Activated CD4-positive, alpha-beta T cell treated with anti-CD3 and anti-CD28 coated beads, Interleukin-2, amount 50 U/mL, for 1 hour (primary cell): ENCODE measurements around the gene TMEM190.
A peak's percentile ranks its signal among the peaks of the same experiment; 100 is the strongest.
"Not testable (repeated sequence)": the region's sequence is repeated elsewhere in the genome, so short reads cannot be mapped to it uniquely, and the experiment has no call there.

Experiments used
- DNase-seq: peaks from one replicate; pipeline ENCODE4 v3.0.0-alpha.2; 2020

Gene TMEM190

GRCh38 chr19:55376241-55376933 is at the start of gene TMEM190:
TMEM190 (plus strand) TSS chr19:55376826; CDS start chr19:55376854, 28 bp downstream.
- DNase-seq, result no peak

GRCh38 chr19:55328774-55329318 is 47.8 kb upstream of the TMEM190 start:
- not testable (repeated sequence) for DNase-seq

GRCh38 chr19:55329791-55330190 is 46.8 kb upstream of the TMEM190 start:
- DNase-seq, result not testable (repeated sequence)

GRCh38 chr19:55333870-55334269 is 42.8 kb upstream of the TMEM190 start:
- no peak for DNase-seq

- DNase-seq, result no peak
Observed at GRCh38 chr19:55336101-55336500, 40.5 kb upstream of the TMEM190 start.

GRCh38 chr19:55339105-55339888 is 37.3 kb upstream of the TMEM190 start, which contains the start of gene KMT5C:
KMT5C (plus strand) TSS chr19:55339876; CDS start chr19:55341937, 2,061 bp downstream.
- peak; percentile 100 for DNase-seq

GRCh38 chr19:55339889-55340783 is 36.5 kb upstream of the TMEM190 start:
- DNase-seq, result no peak

GRCh38 chr19:55340784-55341147 is 35.9 kb upstream of the TMEM190 start:
- no peak for DNase-seq

- DNase-seq, result peak; percentile 37
Observed at GRCh38 chr19:55341171-55341588, 35.4 kb upstream of the TMEM190 start.

- no peak for DNase-seq
Observed at GRCh38 chr19:55341595-55342531, 34.8 kb upstream of the TMEM190 start.

GRCh38 chr19:55344444-55344843 is 32.2 kb upstream of the TMEM190 start:
- no peak for DNase-seq

- DNase-seq, result no peak
Observed at GRCh38 chr19:55345101-55345817, 31.4 kb upstream of the TMEM190 start.

GRCh38 chr19:55345818-55346724 is 30.6 kb upstream of the TMEM190 start:
- DNase-seq, result no peak

- DNase-seq, result no peak
Observed at GRCh38 chr19:55346725-55347441, 29.7 kb upstream of the TMEM190 start.

- DNase-seq, result no peak
Observed at GRCh38 chr19:55347442-55348009, 29.1 kb upstream of the TMEM190 start.

GRCh38 chr19:55348317-55349034 is 28.1 kb upstream of the TMEM190 start:
- DNase-seq, result no peak

GRCh38 chr19:55350620-55351315 is 25.9 kb upstream of the TMEM190 start:
- DNase-seq, result no peak
